Measurements from ENCODE around the gene RPS26.

- TF ChIP-seq CTCF (IDR thresholded peaks at IDR 0.05 in 2 of 3, conservative IDR thresholded peaks at IDR 0.05 in 1 of 3; ENCODE audit: borderline replicate concordance in 1 of 3, insufficient read depth in 1 of 3, low read depth in 2 of 3, low read length in 2 of 3), result peak; percentile 21 to 82 (median 48); a peak in 5 of 6 replicates
- no peak for TF ChIP-seq CEBPB (IDR thresholded peaks at IDR 0.05; ENCODE audit: low read depth)
- TF ChIP-seq RAD21 (IDR thresholded peaks at IDR 0.05; ENCODE audit: low read depth), result peak; percentile 47; the same call in 1 of the 2 replicates
- no peak for TF ChIP-seq EZH2phosphoT487 (IDR thresholded peaks at IDR 0.05; ENCODE audit: borderline replicate concordance)
- no peak for TF ChIP-seq POLR2AphosphoS5 (IDR thresholded peaks at IDR 0.05; ENCODE audit: low read depth, low read length)
- no peak for TF ChIP-seq POLR2A (IDR thresholded peaks at IDR 0.05; ENCODE audit: borderline replicate concordance, extremely low read depth, insufficient read depth, insufficient read length)
- no peak for TF ChIP-seq SRF (IDR thresholded peaks at IDR 0.05; ENCODE audit: low read depth)
- TF ChIP-seq REST (IDR thresholded peaks at IDR 0.05; ENCODE audit: low read depth), result no peak
- TF ChIP-seq ZNF274 (IDR thresholded peaks at IDR 0.05; ENCODE audit: low read depth, low read length), result no peak
- no peak for TF ChIP-seq EZH2 (IDR thresholded peaks at IDR 0.05)
- TF ChIP-seq SIN3A (IDR thresholded peaks at IDR 0.05; ENCODE audit: low read depth), result no peak
Measured at GRCh38 chr12:56084958-56085543, 43.3 kb downstream of the RPS26 start.

Measured in HCT116 (cell line).